Measurements from ENCODE around the gene THBS2. TPM values are rescaled to one million over a fixed set of nuclear protein-coding genes. Genes with fewer than 3 reads are reported as not detected.

The THBS2 gene
- total RNA-seq, 1 experiment from 2014 or later, result 0.39 TPM

DNA sequence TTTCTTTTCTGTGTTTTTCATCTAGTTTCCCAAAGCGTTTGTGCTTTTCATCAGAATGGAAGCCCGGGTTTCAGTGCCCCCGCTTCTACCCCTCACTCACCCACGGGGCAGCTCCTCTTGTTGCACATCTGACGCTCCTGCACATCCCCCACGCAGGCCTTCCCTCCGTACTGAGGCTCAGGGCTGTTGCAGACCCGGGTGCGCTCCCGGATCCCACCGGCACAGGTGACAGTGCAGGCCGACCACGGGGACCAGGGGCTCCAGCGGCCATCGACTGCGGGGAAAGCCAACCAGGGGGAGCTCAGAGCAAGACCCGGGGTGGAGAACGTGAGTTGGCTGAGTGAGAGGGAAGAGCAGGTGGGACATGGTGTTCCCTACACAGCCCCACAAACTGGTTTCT is 19.0 kb downstream of the THBS2 start:
- CTCF ChIA-PET, result no interaction called here
- no peak overlapping the region for H2AFZ ChIP-seq (ENCODE audit: low read depth, low read length, poor library complexity, severe bottlenecking)
- no peaks in the 10 kb centered on the region for H3K9me2 ChIP-seq (ENCODE audit: insufficient read depth)
- H3K79me2 ChIP-seq (ENCODE audit: insufficient read depth, low read length), result no peaks in the 10 kb centered on the region
- intact Hi-C loops (cut with micrococcal nuclease), result no loop called here
- DNase-seq (ENCODE audit: low read depth, low spot score), result no peak
- H3K27me3 ChIP-seq (ENCODE audit: insufficient read depth, low read length), result no peaks in the 10 kb centered on the region
- H3K9me3 ChIP-seq (ENCODE audit: control insufficient read depth in 1 of 2, insufficient read depth in 1 of 2, low read depth in 1 of 2, low read length in 2 of 2), result peaks cover 0 to 8% of the 10 kb centered on the region in 2 experiments; a peak in 1 of 4 replicates
- no peaks in the 10 kb centered on the region for H3K36me3 ChIP-seq (ENCODE audit: control insufficient read depth in 1 of 2, insufficient read depth in 2 of 2, low read length in 2 of 2)
- no peak overlapping the region for H3K4me2 ChIP-seq (ENCODE audit: low read length)
- POLR2A ChIA-PET, result no interaction called here
- H3K9ac ChIP-seq (ENCODE audit: low read length), result no peak overlapping the region
- H4K20me1 ChIP-seq (ENCODE audit: insufficient read depth), result no peaks in the 10 kb centered on the region
- no peak overlapping the region for H3K27ac ChIP-seq (ENCODE audit: low read depth, low read length)
- no peak for ATAC-seq
- RAD21 ChIA-PET (ENCODE audit: low non-redundant PET in 1 of 2, low total read pairs in 2 of 2, uncharacterized antibody in 2 of 2, unreplicated experiment in 2 of 2), result no interaction called here
- no peak overlapping the region for H3K4me3 ChIP-seq (replicated peaks in 1 of 2; ENCODE audit: low read depth in 1 of 2, low read length in 2 of 2)
- TF ChIP-seq, protein P1, sequence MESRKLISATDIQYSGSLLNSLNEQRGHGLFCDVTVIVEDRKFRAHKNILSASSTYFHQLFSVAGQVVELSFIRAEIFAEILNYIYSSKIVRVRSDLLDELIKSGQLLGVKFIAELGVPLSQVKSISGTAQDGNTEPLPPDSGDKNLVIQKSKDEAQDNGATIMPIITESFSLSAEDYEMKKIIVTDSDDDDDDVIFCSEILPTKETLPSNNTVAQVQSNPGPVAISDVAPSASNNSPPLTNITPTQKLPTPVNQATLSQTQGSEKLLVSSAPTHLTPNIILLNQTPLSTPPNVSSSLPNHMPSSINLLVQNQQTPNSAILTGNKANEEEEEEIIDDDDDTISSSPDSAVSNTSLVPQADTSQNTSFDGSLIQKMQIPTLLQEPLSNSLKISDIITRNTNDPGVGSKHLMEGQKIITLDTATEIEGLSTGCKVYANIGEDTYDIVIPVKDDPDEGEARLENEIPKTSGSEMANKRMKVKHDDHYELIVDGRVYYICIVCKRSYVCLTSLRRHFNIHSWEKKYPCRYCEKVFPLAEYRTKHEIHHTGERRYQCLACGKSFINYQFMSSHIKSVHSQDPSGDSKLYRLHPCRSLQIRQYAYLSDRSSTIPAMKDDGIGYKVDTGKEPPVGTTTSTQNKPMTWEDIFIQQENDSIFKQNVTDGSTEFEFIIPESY (IDR thresholded peaks at IDR 0.05; ENCODE audit: extremely low read depth, insufficient replicate concordance, low read length), result no peak
- no peak for TF ChIP-seq ELF1 (IDR thresholded peaks at IDR 0.05; ENCODE audit: borderline replicate concordance, low read depth)
- H3K4me1 ChIP-seq (ENCODE audit: control insufficient read depth in 1 of 2, insufficient read depth in 2 of 2, low read length in 2 of 2), result no peaks in the 10 kb centered on the region
- no TSS peak for BruUV-seq (replicated peaks)

DNA sequence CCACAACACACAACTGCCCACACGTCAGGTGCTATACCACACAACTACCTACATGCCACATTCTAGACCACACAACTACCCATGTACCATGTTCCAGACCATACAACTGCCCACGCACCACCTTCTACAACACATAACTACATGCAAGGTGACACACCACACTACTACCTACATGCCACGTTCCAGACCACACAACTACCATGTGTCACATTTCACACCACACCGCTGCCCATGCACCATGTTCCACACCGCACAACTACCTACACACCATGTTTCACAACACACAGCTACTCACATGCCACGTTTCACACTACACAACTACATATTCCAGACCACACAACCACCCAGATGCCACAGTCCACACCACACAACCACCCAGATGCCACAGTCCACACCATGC is 19.8 kb downstream of the THBS2 start:
- Histone ChIP-seq H3K9me3 (ENCODE audit: control insufficient read depth in 1 of 2, insufficient read depth in 1 of 2, low read depth in 1 of 2, low read length in 2 of 2) (peaks cover 0 to 8% of the 10 kb centered on the region in 2 experiments; a peak in 1 of 4 replicates), H4K20me1 (ENCODE audit: insufficient read depth) (no peaks in the 10 kb centered on the region), H3K36me3 (ENCODE audit: control insufficient read depth in 1 of 2, insufficient read depth in 2 of 2, low read length in 2 of 2) (no peaks in the 10 kb centered on the region), H3K4me1 (ENCODE audit: control insufficient read depth in 1 of 2, insufficient read depth in 2 of 2, low read length in 2 of 2) (no peaks in the 10 kb centered on the region), H3K27ac (ENCODE audit: low read depth, low read length) (no peak overlapping the region), H2AFZ (ENCODE audit: low read depth, low read length, poor library complexity, severe bottlenecking) (no peak overlapping the region), H3K4me3 (replicated peaks in 1 of 2; ENCODE audit: low read depth in 1 of 2, low read length in 2 of 2) (no peak overlapping the region), H3K9ac (ENCODE audit: low read length) (no peak overlapping the region), H3K9me2 (ENCODE audit: insufficient read depth) (no peaks in the 10 kb centered on the region), H3K79me2 (ENCODE audit: insufficient read depth, low read length) (no peaks in the 10 kb centered on the region), H3K4me2 (ENCODE audit: low read length) (no peak overlapping the region), H3K27me3 (ENCODE audit: insufficient read depth, low read length) (no peaks in the 10 kb centered on the region)
- DNase-seq (ENCODE audit: low read depth, low spot score) (no peak), ATAC-seq (no peak)
- ChIA-PET CTCF (no interaction called here), POLR2A (no interaction called here), RAD21 (ENCODE audit: low non-redundant PET in 1 of 2, low total read pairs in 2 of 2, uncharacterized antibody in 2 of 2, unreplicated experiment in 2 of 2) (no interaction called here)
- intact Hi-C loops (cut with micrococcal nuclease), result no loop called here
- TF ChIP-seq, protein P2, sequence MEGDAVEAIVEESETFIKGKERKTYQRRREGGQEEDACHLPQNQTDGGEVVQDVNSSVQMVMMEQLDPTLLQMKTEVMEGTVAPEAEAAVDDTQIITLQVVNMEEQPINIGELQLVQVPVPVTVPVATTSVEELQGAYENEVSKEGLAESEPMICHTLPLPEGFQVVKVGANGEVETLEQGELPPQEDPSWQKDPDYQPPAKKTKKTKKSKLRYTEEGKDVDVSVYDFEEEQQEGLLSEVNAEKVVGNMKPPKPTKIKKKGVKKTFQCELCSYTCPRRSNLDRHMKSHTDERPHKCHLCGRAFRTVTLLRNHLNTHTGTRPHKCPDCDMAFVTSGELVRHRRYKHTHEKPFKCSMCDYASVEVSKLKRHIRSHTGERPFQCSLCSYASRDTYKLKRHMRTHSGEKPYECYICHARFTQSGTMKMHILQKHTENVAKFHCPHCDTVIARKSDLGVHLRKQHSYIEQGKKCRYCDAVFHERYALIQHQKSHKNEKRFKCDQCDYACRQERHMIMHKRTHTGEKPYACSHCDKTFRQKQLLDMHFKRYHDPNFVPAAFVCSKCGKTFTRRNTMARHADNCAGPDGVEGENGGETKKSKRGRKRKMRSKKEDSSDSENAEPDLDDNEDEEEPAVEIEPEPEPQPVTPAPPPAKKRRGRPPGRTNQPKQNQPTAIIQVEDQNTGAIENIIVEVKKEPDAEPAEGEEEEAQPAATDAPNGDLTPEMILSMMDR (IDR thresholded peaks at IDR 0.05 in 2 of 3, conservative IDR thresholded peaks at IDR 0.05 in 1 of 3; ENCODE audit: borderline replicate concordance in 1 of 3, insufficient read depth in 1 of 3, low read depth in 2 of 3, low read length in 2 of 3), result no peak
- TF ChIP-seq, protein P3, sequence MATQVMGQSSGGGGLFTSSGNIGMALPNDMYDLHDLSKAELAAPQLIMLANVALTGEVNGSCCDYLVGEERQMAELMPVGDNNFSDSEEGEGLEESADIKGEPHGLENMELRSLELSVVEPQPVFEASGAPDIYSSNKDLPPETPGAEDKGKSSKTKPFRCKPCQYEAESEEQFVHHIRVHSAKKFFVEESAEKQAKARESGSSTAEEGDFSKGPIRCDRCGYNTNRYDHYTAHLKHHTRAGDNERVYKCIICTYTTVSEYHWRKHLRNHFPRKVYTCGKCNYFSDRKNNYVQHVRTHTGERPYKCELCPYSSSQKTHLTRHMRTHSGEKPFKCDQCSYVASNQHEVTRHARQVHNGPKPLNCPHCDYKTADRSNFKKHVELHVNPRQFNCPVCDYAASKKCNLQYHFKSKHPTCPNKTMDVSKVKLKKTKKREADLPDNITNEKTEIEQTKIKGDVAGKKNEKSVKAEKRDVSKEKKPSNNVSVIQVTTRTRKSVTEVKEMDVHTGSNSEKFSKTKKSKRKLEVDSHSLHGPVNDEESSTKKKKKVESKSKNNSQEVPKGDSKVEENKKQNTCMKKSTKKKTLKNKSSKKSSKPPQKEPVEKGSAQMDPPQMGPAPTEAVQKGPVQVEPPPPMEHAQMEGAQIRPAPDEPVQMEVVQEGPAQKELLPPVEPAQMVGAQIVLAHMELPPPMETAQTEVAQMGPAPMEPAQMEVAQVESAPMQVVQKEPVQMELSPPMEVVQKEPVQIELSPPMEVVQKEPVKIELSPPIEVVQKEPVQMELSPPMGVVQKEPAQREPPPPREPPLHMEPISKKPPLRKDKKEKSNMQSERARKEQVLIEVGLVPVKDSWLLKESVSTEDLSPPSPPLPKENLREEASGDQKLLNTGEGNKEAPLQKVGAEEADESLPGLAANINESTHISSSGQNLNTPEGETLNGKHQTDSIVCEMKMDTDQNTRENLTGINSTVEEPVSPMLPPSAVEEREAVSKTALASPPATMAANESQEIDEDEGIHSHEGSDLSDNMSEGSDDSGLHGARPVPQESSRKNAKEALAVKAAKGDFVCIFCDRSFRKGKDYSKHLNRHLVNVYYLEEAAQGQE (IDR thresholded peaks at IDR 0.05; ENCODE audit: low read depth), result no peak
- TF ChIP-seq, protein P1 (IDR thresholded peaks at IDR 0.05; ENCODE audit: extremely low read depth, insufficient replicate concordance, low read length), result no peak
- TF ChIP-seq POLR2AphosphoS5 (IDR thresholded peaks at IDR 0.05; ENCODE audit: low read depth, low read length) (no peak), ZFX (IDR thresholded peaks at IDR 0.05) (no peak), JUND (IDR thresholded peaks at IDR 0.05) (no peak)
- TF ChIP-seq, protein P4, sequence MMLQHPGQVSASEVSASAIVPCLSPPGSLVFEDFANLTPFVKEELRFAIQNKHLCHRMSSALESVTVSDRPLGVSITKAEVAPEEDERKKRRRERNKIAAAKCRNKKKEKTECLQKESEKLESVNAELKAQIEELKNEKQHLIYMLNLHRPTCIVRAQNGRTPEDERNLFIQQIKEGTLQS (IDR thresholded peaks at IDR 0.05), result no peak
- no TSS peak for BruUV-seq (replicated peaks)

Measured in HCT116 (cell line).